ENCODE data around the gene C12orf57. TPM values are rescaled to one million over a fixed set of nuclear protein-coding genes. Genes with fewer than 3 reads are reported as not detected.
A peak's percentile ranks its signal among the peaks of the same experiment; 100 is the strongest.

The C12orf57 gene
- total and polyA plus RNA-seq, 2 of the 13 experiments (the other 11 are each of a cell fraction or from before 2014, with no cell fraction given), result 84.0 to 287 TPM

DNA sequence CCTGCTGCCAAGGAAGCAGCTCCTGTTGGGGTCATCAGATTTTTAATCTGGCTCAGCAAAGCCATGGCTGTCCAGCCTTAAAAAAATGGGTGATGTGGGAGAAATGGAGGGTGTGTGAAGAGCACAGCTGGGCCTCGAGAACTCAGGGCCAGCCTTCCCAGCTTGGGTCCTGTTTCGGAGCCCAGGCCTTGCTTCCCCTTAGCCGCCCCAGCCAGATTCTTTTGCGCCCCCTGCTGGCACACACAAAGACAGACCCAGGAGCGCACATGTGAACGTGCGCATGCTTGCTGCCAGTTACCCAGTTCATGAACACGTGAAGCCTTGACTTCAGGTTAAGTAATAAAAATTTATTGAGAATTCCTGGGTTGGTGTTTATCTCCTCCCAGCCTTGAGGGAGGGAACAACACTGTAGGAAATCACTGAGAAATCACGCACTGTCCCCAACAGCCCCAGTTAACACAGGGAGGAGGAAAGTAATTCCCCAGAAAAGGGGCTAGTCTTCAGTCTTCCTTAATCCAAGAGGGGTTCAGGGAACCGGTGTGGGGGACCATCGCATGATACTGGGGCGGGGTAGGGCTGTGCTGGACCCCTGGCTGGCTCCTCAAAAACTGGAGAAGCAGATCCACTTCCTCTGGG, 21.3 kb downstream of the C12orf57 start (continued):
- no peak for TF ChIP-seq LRRFIP1 (CRISPR knock-in tag; conservative IDR thresholded peaks at IDR 0.05)
- peak; percentile 48; the same call in 1 of the 2 replicates for TF ChIP-seq ELF1 (CRISPR knock-in tag; IDR thresholded peaks at IDR 0.05)
- TF ChIP-seq BCL6 (CRISPR knock-in tag; IDR thresholded peaks at IDR 0.05), result no peak
- TF ChIP-seq, protein P1, sequence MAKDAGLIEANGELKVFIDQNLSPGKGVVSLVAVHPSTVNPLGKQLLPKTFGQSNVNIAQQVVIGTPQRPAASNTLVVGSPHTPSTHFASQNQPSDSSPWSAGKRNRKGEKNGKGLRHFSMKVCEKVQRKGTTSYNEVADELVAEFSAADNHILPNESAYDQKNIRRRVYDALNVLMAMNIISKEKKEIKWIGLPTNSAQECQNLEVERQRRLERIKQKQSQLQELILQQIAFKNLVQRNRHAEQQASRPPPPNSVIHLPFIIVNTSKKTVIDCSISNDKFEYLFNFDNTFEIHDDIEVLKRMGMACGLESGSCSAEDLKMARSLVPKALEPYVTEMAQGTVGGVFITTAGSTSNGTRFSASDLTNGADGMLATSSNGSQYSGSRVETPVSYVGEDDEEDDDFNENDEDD (CRISPR knock-in tag; IDR thresholded peaks at IDR 0.05; ENCODE audit: borderline replicate concordance), result peak; percentile 48; the same call in 1 of the 2 replicates
- no peak for TF ChIP-seq SP2 (CRISPR knock-in tag; IDR thresholded peaks at IDR 0.05)
- no peak for TF ChIP-seq ZEB1 (IDR thresholded peaks at IDR 0.05; ENCODE audit: insufficient replicate concordance, low read depth)
- TF ChIP-seq RBM22 (optimal IDR thresholded peaks at IDR 0.05; ENCODE audit: low read length), result no peak
- TF ChIP-seq HMG20A (CRISPR knock-in tag; IDR thresholded peaks at IDR 0.05; ENCODE audit: borderline replicate concordance), result no peak; the same call in 1 of the 2 replicates
- TF ChIP-seq SNRNP70 (IDR thresholded peaks at IDR 0.05; ENCODE audit: low read depth, low read length), result no peak
- TF ChIP-seq IRF9 (CRISPR knock-in tag; IDR thresholded peaks at IDR 0.05; ENCODE audit: borderline replicate concordance), result no peak
- TF ChIP-seq DR1 (CRISPR knock-in tag; IDR thresholded peaks at IDR 0.05), result no peak
- TF ChIP-seq CAMTA2 (CRISPR knock-in tag; IDR thresholded peaks at IDR 0.05; ENCODE audit: borderline replicate concordance), result no peak
- TF ChIP-seq NFATC3 (CRISPR knock-in tag; IDR thresholded peaks at IDR 0.05), result no peak
- peak; percentile 24 for TF ChIP-seq ASH2L (IDR thresholded peaks at IDR 0.05; ENCODE audit: insufficient read length, low read depth, low read length)
- TF ChIP-seq ZFY (CRISPR knock-in tag; IDR thresholded peaks at IDR 0.05), result peak; percentile 67; the same call in 1 of the 2 replicates
- no peak for TF ChIP-seq MYNN (CRISPR knock-in tag; IDR thresholded peaks at IDR 0.05; ENCODE audit: low read depth)
- TF ChIP-seq KAT8 (CRISPR knock-in tag; IDR thresholded peaks at IDR 0.05), result 0 out of 2 replicates have a peak, but pooled peaks have one; percentile 25
- TF ChIP-seq NCOA1 (CRISPR knock-in tag; IDR thresholded peaks at IDR 0.05), result no peak
- TF ChIP-seq MAFK (conservative IDR thresholded peaks at IDR 0.05 in 1 of 2, IDR thresholded peaks at IDR 0.05 in 1 of 2; ENCODE audit: low read length in 2 of 2), result no peak
- TF ChIP-seq, protein P2, sequence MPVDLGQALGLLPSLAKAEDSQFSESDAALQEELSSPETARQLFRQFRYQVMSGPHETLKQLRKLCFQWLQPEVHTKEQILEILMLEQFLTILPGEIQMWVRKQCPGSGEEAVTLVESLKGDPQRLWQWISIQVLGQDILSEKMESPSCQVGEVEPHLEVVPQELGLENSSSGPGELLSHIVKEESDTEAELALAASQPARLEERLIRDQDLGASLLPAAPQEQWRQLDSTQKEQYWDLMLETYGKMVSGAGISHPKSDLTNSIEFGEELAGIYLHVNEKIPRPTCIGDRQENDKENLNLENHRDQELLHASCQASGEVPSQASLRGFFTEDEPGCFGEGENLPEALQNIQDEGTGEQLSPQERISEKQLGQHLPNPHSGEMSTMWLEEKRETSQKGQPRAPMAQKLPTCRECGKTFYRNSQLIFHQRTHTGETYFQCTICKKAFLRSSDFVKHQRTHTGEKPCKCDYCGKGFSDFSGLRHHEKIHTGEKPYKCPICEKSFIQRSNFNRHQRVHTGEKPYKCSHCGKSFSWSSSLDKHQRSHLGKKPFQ (CRISPR knock-in tag; IDR thresholded peaks at IDR 0.05; ENCODE audit: insufficient replicate concordance), result no peak
- 0 out of 2 replicates have a peak, but pooled peaks have one; percentile 41 for TF ChIP-seq NFKBIZ (CRISPR knock-in tag; IDR thresholded peaks at IDR 0.05)
- TF ChIP-seq, protein P3, sequence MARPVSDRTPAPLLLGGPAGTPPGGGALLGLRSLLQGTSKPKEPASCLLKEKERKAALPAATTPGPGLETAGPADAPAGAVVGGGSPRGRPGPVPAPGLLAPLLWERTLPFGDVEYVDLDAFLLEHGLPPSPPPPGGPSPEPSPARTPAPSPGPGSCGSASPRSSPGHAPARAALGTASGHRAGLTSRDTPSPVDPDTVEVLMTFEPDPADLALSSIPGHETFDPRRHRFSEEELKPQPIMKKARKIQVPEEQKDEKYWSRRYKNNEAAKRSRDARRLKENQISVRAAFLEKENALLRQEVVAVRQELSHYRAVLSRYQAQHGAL (CRISPR knock-in tag; IDR thresholded peaks at IDR 0.05; ENCODE audit: not compliant biosample characterization), result no peak
- TF ChIP-seq POLR2A (IDR thresholded peaks at IDR 0.05; ENCODE audit: insufficient read depth in 1 of 2, low read depth in 2 of 2, low read length in 2 of 2), result peak; percentile 4 to 54; a peak in 2 of 4 replicates
- TF ChIP-seq MAFG (CRISPR knock-in tag; IDR thresholded peaks at IDR 0.05), result no peak
